ENCODE results near the gene FBXO24. TPM values are rescaled to one million over a fixed set of nuclear protein-coding genes. Genes with fewer than 3 reads are reported as not detected.

FBXO24 gene
- total and polyA plus RNA-seq, 10 of the 15 experiments (the other 5 are each of a cell fraction or from before 2014, with no cell fraction given): 0.11 to 0.96 (median 0.27) TPM; not detected in 4

DNA sequence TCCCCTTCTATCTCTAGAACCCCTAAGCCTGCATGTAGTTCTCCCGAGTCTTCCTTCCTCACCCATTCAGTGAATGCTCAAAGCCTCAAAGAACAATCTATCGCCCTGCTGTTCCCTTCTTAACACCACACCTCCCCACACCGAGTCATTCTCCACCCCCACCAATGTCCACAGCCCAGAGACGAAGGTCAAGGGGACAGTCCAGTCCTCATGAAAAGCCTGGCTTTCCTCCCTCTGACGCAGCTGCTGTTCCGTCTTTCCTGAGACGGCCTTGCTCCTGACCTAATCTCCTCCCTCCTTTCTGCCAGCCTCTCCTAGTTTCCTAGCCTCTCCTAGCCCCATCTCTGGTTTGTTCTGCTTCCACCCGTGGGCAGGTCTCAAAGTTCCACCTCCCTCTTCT, 35.4 kb downstream of the FBXO24 start:
- intact Hi-C loops (cut with micrococcal nuclease; ENCODE audit: unreplicated experiment) (no loop called here), in situ Hi-C loops (cut with MboI) (no loop called here)
- Histone ChIP-seq H4K20me1 (ENCODE audit: control insufficient read depth, insufficient read depth) (no peaks in the 10 kb centered on the region), H3K27me3 (replicated peaks in 1 of 2; ENCODE audit: control insufficient read depth in 2 of 2, insufficient read depth in 2 of 2, low read length in 1 of 2) (no peaks in the 10 kb centered on the region; a peak in 1 of 4 replicates), H3K4me3 (no peak overlapping the region), H3K36me3 (ENCODE audit: control insufficient read depth in 2 of 2, insufficient read depth in 2 of 2, low read length in 1 of 2) (no peaks in the 10 kb centered on the region), H3K79me2 (ENCODE audit: control insufficient read depth, insufficient read depth, low read length) (no peaks in the 10 kb centered on the region), H3K27ac (ENCODE audit: control insufficient read depth, insufficient read depth) (no peak overlapping the region), H3K9ac (ENCODE audit: control insufficient read depth, insufficient read depth, low read length) (no peak overlapping the region), H3K4me1 (ENCODE audit: control insufficient read depth, insufficient read depth, low read length) (no peaks in the 10 kb centered on the region), H3K4me2 (ENCODE audit: control insufficient read depth, insufficient read depth) (no peak overlapping the region), H3K9me3 (replicated peaks; ENCODE audit: control insufficient read depth, insufficient read depth, low read length) (no peaks in the 10 kb centered on the region), H2AFZ (ENCODE audit: control insufficient read depth, low read depth, low read length) (no peak overlapping the region)
- CTCF ChIA-PET: no interaction called here
- BruUV-seq (replicated peaks): no TSS peak
- DNase-seq (ENCODE audit: low read depth, low spot score) (no peak), ATAC-seq (no peak), FAIRE-seq (no peak)
- SMC1A ChIA-PET (ENCODE audit: uncharacterized antibody, unreplicated experiment): no interaction called here
- RAD21 ChIA-PET (ENCODE audit: unreplicated experiment): no interaction called here
- no peak for TF ChIP-seq EZH2 (IDR thresholded peaks at IDR 0.05; ENCODE audit: borderline replicate concordance, control insufficient read depth, low read depth, low read length)
- TF ChIP-seq GABPA (IDR thresholded peaks at IDR 0.05; ENCODE audit: low read depth): no peak
- TF ChIP-seq YY1 (IDR thresholded peaks at IDR 0.05; ENCODE audit: low read depth, low read length): no peak
- no peak for TF ChIP-seq ASH2L (IDR thresholded peaks at IDR 0.05; ENCODE audit: borderline replicate concordance, low read depth)
- no peak for TF ChIP-seq TCF7 (IDR thresholded peaks at IDR 0.05; ENCODE audit: borderline replicate concordance)
- no peak for TF ChIP-seq SIX5 (IDR thresholded peaks at IDR 0.05; ENCODE audit: low read depth, low read length, severe bottlenecking)
- no peak for TF ChIP-seq TCF12 (IDR thresholded peaks at IDR 0.05; ENCODE audit: low read depth, low read length)
- TF ChIP-seq ATF3 (IDR thresholded peaks at IDR 0.05; ENCODE audit: borderline replicate concordance, extremely low read depth, low read depth, low read length): no peak
- TF ChIP-seq ZNF384 (IDR thresholded peaks at IDR 0.05; ENCODE audit: borderline replicate concordance, low read depth, low read length): no peak
- no peak for TF ChIP-seq SMAD1 (IDR thresholded peaks at IDR 0.05; ENCODE audit: low read depth, partially characterized antibody)
- no peak for TF ChIP-seq RCOR1 (conservative IDR thresholded peaks at IDR 0.05; ENCODE audit: low read depth, low read length)
- TF ChIP-seq NFIC (IDR thresholded peaks at IDR 0.05; ENCODE audit: low read depth, low read length): no peak
- TF ChIP-seq BRCA1 (IDR thresholded peaks at IDR 0.05; ENCODE audit: low read depth, low read length): no peak
- no peak for TF ChIP-seq KLF5 (IDR thresholded peaks at IDR 0.05; ENCODE audit: partially characterized antibody)
- no peak for TF ChIP-seq MTA3 (IDR thresholded peaks at IDR 0.05; ENCODE audit: borderline replicate concordance, low read length)
- no peak for TF ChIP-seq MYB (IDR thresholded peaks at IDR 0.05; ENCODE audit: borderline replicate concordance, low read depth, low read length)
- TF ChIP-seq RUNX3 (IDR thresholded peaks at IDR 0.05; ENCODE audit: low read length): no peak
- POLR2A ChIA-PET: no interaction called here
- 79% methylated on average over 8 of the region's 8 CpGs for WGBS (ENCODE audit: insufficient coverage, insufficient replicate concordance, low lambda C conversion rate, missing lambda C conversion rate)

Measured in GM12878 (cell line).